Gastrocnemius medialis (tissue), 4 donors: Measurements from ENCODE around the gene CC2D2A. TPM values are rescaled to one million over a fixed set of nuclear protein-coding genes. Genes with fewer than 3 reads are reported as not detected.
A peak's percentile ranks its signal among the peaks of the same experiment; 100 is the strongest.

Experiments used
- ATAC-seq, 2 donors: fragments of 150-250 bp; one replicate each; pipeline ENCODE4 v1.9.1; 2016
- DNase-seq, 2 donors: peaks; one replicate each; pipeline ENCODE4 v3.0.0-alpha.2; 2019
- H3K27ac ChIP-seq, 4 donors: fragments of 200-600 bp; sonication (generic); 1 replicate in 1 of 4; 2 replicates in 3 of 4; pipeline ENCODE4 v1.5.1; 2016 to 2018; ENCODE audit warnings: mild to moderate bottlenecking in 2 of 4, moderate library complexity in 1 of 4
- H3K27me3 ChIP-seq, 3 donors: fragments of 200-600 bp; sonication (generic) in 2 of 3; 1 replicate in 1 of 3; 2 replicates in 2 of 3; pipeline versions ENCODE4 v1.5.1 to v1.6.0; 2016 to 2019; ENCODE audit warnings: mild to moderate bottlenecking in 1 of 3, moderate library complexity in 1 of 3
- H3K36me3 ChIP-seq, 2 donors: fragments of 200-600 bp; sonication (generic) in 1 of 2; one replicate each; pipeline ENCODE4 v1.5.1; 2017 to 2018
- H3K4me1 ChIP-seq, 2 donors: fragments of 200-600 bp; sonication (generic) in 1 of 2; one replicate each; pipeline ENCODE4 v1.5.1; 2016 to 2017; ENCODE audit warnings: mild to moderate bottlenecking in 2 of 2
- H3K4me3 ChIP-seq, 4 donors: fragments of 200-600 bp; sonication (generic) in 3 of 4; 1 replicate in 1 of 4; 2 replicates in 3 of 4; pipeline ENCODE4 v1.5.1; 2016 to 2019; ENCODE audit warnings: mild to moderate bottlenecking in 2 of 4
- H3K9me3 ChIP-seq, 3 donors: fragments of 200-600 bp; sonication (generic) in 2 of 3; 1 replicate in 1 of 3; 2 replicates in 2 of 3; pipeline ENCODE4 v1.5.1; 2016 to 2019
- CTCF ChIP-seq, 5 experiments: fragments of 450-650 bp in 3 of 5; fragments of 200-600 bp in 2 of 5; sonication (generic) in 2 of 5; IDR thresholded peaks in 4 of 5; conservative IDR thresholded peaks in 1 of 5; 1 replicate in 4 of 5; 2 replicates in 1 of 5; pipeline ENCODE4 v1.5.1; 2016 to 2019; ENCODE audit warnings: antibody characterized with exemption in 5 of 5, mild to moderate bottlenecking in 3 of 5, moderate library complexity in 3 of 5
- POLR2A ChIP-seq, 2 donors: fragments of 450-650 bp; IDR thresholded peaks; one replicate each; pipeline ENCODE4 v1.6.1; 2017; ENCODE audit warnings: antibody characterized with exemption in 2 of 2, mild to moderate bottlenecking in 2 of 2, moderate library complexity in 2 of 2
- in situ Hi-C, 4 donors: fragments of 200-750 bp; cut with MboI; loops; one replicate each; pipeline versions ENCODE4 v1.15.0 to v1.8.0; 2017; ENCODE audit warnings: low sequenced_read_pairs in 4 of 4
- intact Hi-C: fragments of 100-400 bp; cut with DNase I; formaldehyde crosslinking; loops from one replicate; pipeline ENCODE4 v1.15.1; 2023; ENCODE audit warnings: low total_unique reads
- total RNA-seq, 4 donors: library from RNA; depleted of rRNA; stranded (reverse); fragments of >200 nt; gene quantifications; one replicate each; pipeline versions ENCODE4 v1.1.0 to v1.2.3, GENCODE V29; 2016

CC2D2A gene
- total RNA-seq, 4 donors from 2014 or later = 1.1 to 4.0 (median 2.9) TPM

GRCh38 chr4:15547392-15547791 lies 77.7 kb downstream of the CC2D2A start:
- H3K4me3 ChIP-seq = no peak overlapping the region

GRCh38 chr4:15550491-15550890 lies 80.8 kb downstream of the CC2D2A start:
- Histone ChIP-seq H3K27ac (no peak overlapping the region), H3K36me3 (no peaks in the 10 kb centered on the region), H3K4me3 (no peak overlapping the region), H3K27me3 (no peaks in the 10 kb centered on the region), H3K4me1 (peaks cover 0 to 7% of the 10 kb centered on the region in 2 donors), H3K9me3 (no peaks in the 10 kb centered on the region)
- DNase-seq (no peak), ATAC-seq (no peak)
- TF ChIP-seq CTCF (IDR thresholded peaks at IDR 0.05 in 4 of 5, conservative IDR thresholded peaks at IDR 0.05 in 1 of 5) (no peak), POLR2A (IDR thresholded peaks at IDR 0.05) (no peak)
- in situ Hi-C loops (no loop called here), intact Hi-C loops (no loop called here)

More at GRCh38 chr4:15547392-15547791, 77.7 kb downstream of the CC2D2A start:
- no peaks in the 10 kb centered on the region for H3K4me1 ChIP-seq
- H3K27ac ChIP-seq = no peak overlapping the region
- H3K36me3 ChIP-seq = no peaks in the 10 kb centered on the region
- no peak for DNase-seq
- in situ Hi-C loops (no loop called here), intact Hi-C loops (no loop called here)
- TF ChIP-seq POLR2A (IDR thresholded peaks at IDR 0.05) = no peak
- TF ChIP-seq CTCF (IDR thresholded peaks at IDR 0.05 in 4 of 5, conservative IDR thresholded peaks at IDR 0.05 in 1 of 5) = no peak
- H3K27me3 ChIP-seq = no peaks in the 10 kb centered on the region
- ATAC-seq = no peak
- no peaks in the 10 kb centered on the region for H3K9me3 ChIP-seq

GRCh38 chr4:15551740-15552446 lies 82.2 kb downstream of the CC2D2A start:
- peaks cover 0 to 7% of the 10 kb centered on the region in 2 donors for H3K4me1 ChIP-seq
- H3K27me3 ChIP-seq = no peaks in the 10 kb centered on the region
- in situ Hi-C loops (no loop called here), intact Hi-C loops (no loop called here)
- H3K36me3 ChIP-seq = no peaks in the 10 kb centered on the region
- H3K27ac ChIP-seq = peak overlapping the region in 1 of 4 donors; percentile 34
- H3K9me3 ChIP-seq = no peaks in the 10 kb centered on the region
- no peak for TF ChIP-seq POLR2A (IDR thresholded peaks at IDR 0.05)
- no peak for TF ChIP-seq CTCF (IDR thresholded peaks at IDR 0.05 in 4 of 5, conservative IDR thresholded peaks at IDR 0.05 in 1 of 5)
- no peak overlapping the region for H3K4me3 ChIP-seq
- ATAC-seq (no peak), DNase-seq (no peak)

GRCh38 chr4:15552557-15553362 lies 83.1 kb downstream of the CC2D2A start:
- no peaks in the 10 kb centered on the region for H3K36me3 ChIP-seq
- peak in 1 of 2 donors; percentile 28 for ATAC-seq
- no peak overlapping the region for H3K4me3 ChIP-seq
- intact Hi-C loops = no loop called here
- peaks cover 0 to 7% of the 10 kb centered on the region in 2 donors for H3K4me1 ChIP-seq
- no peaks in the 10 kb centered on the region for H3K27me3 ChIP-seq
- H3K9me3 ChIP-seq = no peaks in the 10 kb centered on the region
- TF ChIP-seq CTCF (IDR thresholded peaks at IDR 0.05 in 4 of 5, conservative IDR thresholded peaks at IDR 0.05 in 1 of 5) = no peak
- no peak for TF ChIP-seq POLR2A (IDR thresholded peaks at IDR 0.05)
- peak overlapping the region in 2 of 4 donors; percentile 61 to 74 for H3K27ac ChIP-seq
- DNase-seq = no peak
- in situ Hi-C loops = no loop called here
